ENCODE measurements around the gene GDPD5. TPM values are rescaled to one million over a fixed set of nuclear protein-coding genes. Genes with fewer than 3 reads are reported as not detected.

GDPD5 gene
- total and polyA plus RNA-seq, 2 donors (not counting 1 experiment from before 2014, with no cell fraction given): 59.1 to 102 TPM

DNA sequence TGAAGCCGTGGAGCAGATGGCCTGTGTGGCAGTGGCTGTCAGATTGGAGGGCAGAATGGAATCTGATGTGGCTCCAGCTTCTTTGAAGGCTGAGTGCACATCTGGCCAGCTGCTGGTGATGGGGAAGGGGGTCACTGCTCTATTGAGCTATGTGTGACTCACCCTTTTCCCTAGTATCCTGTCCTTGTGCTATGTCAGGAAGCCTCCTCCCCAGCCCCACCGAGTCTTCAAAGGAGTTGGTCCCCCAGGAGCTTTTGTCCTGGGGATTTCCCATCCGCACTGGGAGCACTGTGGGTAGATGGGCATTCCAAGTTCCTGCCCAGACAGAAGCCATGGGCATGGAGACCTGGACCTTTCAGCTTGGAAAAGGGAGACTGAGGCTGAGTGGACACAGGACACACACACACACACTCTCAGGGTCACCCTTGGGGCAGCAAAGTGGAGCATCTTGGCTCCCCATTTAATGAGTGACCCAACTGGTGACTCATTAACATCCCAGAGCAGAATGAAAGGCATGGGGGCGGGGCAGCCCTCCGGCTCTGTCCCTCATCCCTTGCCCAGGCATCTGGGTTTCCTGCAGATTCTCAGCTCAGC is 39.6 kb upstream of the GDPD5 start:
- CTCF ChIA-PET: interaction anchor here (1.2 to 1.3 kb wide), 2 partner anchors 12 to 120 kb away, joined by 3 read pairs; no protein-coding TSS in a partner anchor
- H3K9ac ChIP-seq (ENCODE audit: low read length): no peak overlapping the region
- Mint-ChIP-seq H3K9me3 (ENCODE audit: insufficient read depth) (no peaks in the 10 kb centered on the region), H3K4me1 (peaks cover 24% of the 10 kb centered on the region), H3K4me3 (no peak overlapping the region), H3K27ac (no peak overlapping the region), H3K27me3 (peaks cover 6% of the 10 kb centered on the region)
- peaks cover 0 to 4% of the 10 kb centered on the region in 2 experiments for H3K36me3 ChIP-seq (replicated peaks in 1 of 2; ENCODE audit: control extremely low read depth in 1 of 2, control insufficient read depth in 1 of 2, extremely low read depth in 1 of 2, insufficient read depth in 2 of 2, low read length in 1 of 2)
- H3K27me3 ChIP-seq (replicated peaks in 1 of 4; ENCODE audit: control extremely low read depth in 1 of 4, control insufficient read depth in 3 of 4, insufficient read depth in 4 of 4, low read length in 3 of 4): peaks cover 0 to 16% (median 6%) of the 10 kb centered on the region in 4 experiments
- no peak for ATAC-seq (ENCODE audit: low read depth)
- no peaks in the 10 kb centered on the region for H3K79me2 ChIP-seq (ENCODE audit: control insufficient read depth, insufficient read depth, low read length)
- POLR2A ChIA-PET: no interaction called here
- H3K9me3 ChIP-seq (ENCODE audit: control extremely low read depth in 1 of 3, control insufficient read depth in 2 of 3, insufficient read depth in 1 of 3, low read length in 2 of 3): no peaks in the 10 kb centered on the region
- no peaks in the 10 kb centered on the region for H4K20me1 ChIP-seq (ENCODE audit: control insufficient read depth, insufficient read depth, low read length, poor library complexity, severe bottlenecking)
- no peak overlapping the region for H3K4me3 ChIP-seq (ENCODE audit: control extremely low read depth in 1 of 5, extremely low read depth in 1 of 5, insufficient read depth in 1 of 5, low read depth in 2 of 5, low read length in 4 of 5)
- 88% methylated on average over 5 of the region's 5 CpGs for WGBS (ENCODE audit: insufficient coverage)
- no peak overlapping the region for H3K27ac ChIP-seq (ENCODE audit: low read length in 2 of 2)
- H3K4me1 ChIP-seq (ENCODE audit: control insufficient read depth in 2 of 2, insufficient read depth in 2 of 2, low read length in 2 of 2): peaks cover 18 to 21% of the 10 kb centered on the region in 2 donors
- no peak for DNase-seq
- intact Hi-C loops (cut with micrococcal nuclease): no loop called here
- H3K4me2 ChIP-seq (replicated peaks; ENCODE audit: low read depth, low read length, poor library complexity, severe bottlenecking): no peak overlapping the region
- TF ChIP-seq EZH2 (IDR thresholded peaks at IDR 0.05; ENCODE audit: borderline replicate concordance, insufficient read depth, low read depth, low read length, poor library complexity, severe bottlenecking): no peak
- TF ChIP-seq, protein P1, sequence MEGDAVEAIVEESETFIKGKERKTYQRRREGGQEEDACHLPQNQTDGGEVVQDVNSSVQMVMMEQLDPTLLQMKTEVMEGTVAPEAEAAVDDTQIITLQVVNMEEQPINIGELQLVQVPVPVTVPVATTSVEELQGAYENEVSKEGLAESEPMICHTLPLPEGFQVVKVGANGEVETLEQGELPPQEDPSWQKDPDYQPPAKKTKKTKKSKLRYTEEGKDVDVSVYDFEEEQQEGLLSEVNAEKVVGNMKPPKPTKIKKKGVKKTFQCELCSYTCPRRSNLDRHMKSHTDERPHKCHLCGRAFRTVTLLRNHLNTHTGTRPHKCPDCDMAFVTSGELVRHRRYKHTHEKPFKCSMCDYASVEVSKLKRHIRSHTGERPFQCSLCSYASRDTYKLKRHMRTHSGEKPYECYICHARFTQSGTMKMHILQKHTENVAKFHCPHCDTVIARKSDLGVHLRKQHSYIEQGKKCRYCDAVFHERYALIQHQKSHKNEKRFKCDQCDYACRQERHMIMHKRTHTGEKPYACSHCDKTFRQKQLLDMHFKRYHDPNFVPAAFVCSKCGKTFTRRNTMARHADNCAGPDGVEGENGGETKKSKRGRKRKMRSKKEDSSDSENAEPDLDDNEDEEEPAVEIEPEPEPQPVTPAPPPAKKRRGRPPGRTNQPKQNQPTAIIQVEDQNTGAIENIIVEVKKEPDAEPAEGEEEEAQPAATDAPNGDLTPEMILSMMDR (IDR thresholded peaks at IDR 0.05): no peak
- no peak overlapping the region for H2AFZ ChIP-seq (ENCODE audit: insufficient read depth, low read depth, low read length, poor library complexity, severe bottlenecking)

DNA sequence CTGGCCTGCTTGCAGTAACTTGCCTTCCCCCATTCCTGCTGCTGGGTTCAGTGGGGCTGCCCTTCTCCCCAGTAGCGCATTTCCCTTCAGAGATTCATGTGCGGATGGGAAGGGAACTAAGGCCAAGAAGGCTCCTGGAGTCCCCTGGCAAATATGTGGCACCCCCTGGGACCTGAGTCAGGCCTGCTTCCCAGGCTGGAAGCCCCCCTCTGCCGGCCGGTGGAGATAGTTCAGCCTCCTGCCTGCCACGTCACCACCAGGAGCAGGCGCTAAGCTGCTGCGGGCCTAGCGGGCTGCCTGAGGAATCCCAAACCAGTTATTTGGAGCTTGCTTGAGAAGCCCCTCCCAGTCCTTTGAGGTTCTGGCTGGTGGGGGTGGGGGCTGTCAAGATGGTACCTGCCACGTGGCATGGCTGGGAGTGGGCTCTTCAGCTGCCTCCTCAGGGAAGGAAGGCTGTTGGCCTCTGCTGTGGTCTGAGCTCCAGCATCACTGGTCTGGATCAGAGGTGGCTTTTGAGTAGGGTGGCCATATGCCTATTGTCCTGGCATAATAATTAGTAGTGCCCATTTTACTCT is 38.3 kb upstream of the GDPD5 start:
- H3K4me1 ChIP-seq (ENCODE audit: control insufficient read depth in 2 of 2, insufficient read depth in 2 of 2, low read length in 2 of 2): peaks cover 18 to 21% of the 10 kb centered on the region in 2 donors
- H3K4me2 ChIP-seq (replicated peaks; ENCODE audit: low read depth, low read length, poor library complexity, severe bottlenecking): no peak overlapping the region
- H3K27me3 ChIP-seq (replicated peaks in 1 of 4; ENCODE audit: control extremely low read depth in 1 of 4, control insufficient read depth in 3 of 4, insufficient read depth in 4 of 4, low read length in 3 of 4): peaks cover 0 to 16% (median 6%) of the 10 kb centered on the region in 4 experiments
- H3K27ac Mint-ChIP-seq: no peak overlapping the region
- TF ChIP-seq EZH2 (IDR thresholded peaks at IDR 0.05; ENCODE audit: borderline replicate concordance, insufficient read depth, low read depth, low read length, poor library complexity, severe bottlenecking): no peak
- TF ChIP-seq, protein P1 (IDR thresholded peaks at IDR 0.05): no peak
- H3K36me3 ChIP-seq (replicated peaks in 1 of 2; ENCODE audit: control extremely low read depth in 1 of 2, control insufficient read depth in 1 of 2, extremely low read depth in 1 of 2, insufficient read depth in 2 of 2, low read length in 1 of 2): peaks cover 0 to 3% of the 10 kb centered on the region in 2 experiments
- ChIA-PET CTCF (no interaction called here), POLR2A (interaction anchor here (0.6 kb wide), 1 partner anchor 15 kb away, joined by 3 read pairs; no protein-coding TSS in a partner anchor)
- peaks cover 24% of the 10 kb centered on the region for H3K4me1 Mint-ChIP-seq
- peak overlapping the region; percentile 99 for H3K4me3 Mint-ChIP-seq
- no peak overlapping the region for H3K9ac ChIP-seq (ENCODE audit: low read length)
- peaks cover 6% of the 10 kb centered on the region for H3K27me3 Mint-ChIP-seq
- no peaks in the 10 kb centered on the region for H4K20me1 ChIP-seq (ENCODE audit: control insufficient read depth, insufficient read depth, low read length, poor library complexity, severe bottlenecking)
- H2AFZ ChIP-seq (ENCODE audit: insufficient read depth, low read depth, low read length, poor library complexity, severe bottlenecking): no peak overlapping the region
- no peak overlapping the region for H3K27ac ChIP-seq (ENCODE audit: low read length in 2 of 2)
- WGBS (ENCODE audit: insufficient coverage): 88% methylated on average over 9 of the region's 9 CpGs
- no peaks in the 10 kb centered on the region for H3K9me3 Mint-ChIP-seq (ENCODE audit: insufficient read depth)
- ATAC-seq (ENCODE audit: low read depth) (no peak), DNase-seq (no peak)
- H3K9me3 ChIP-seq (ENCODE audit: control extremely low read depth in 1 of 3, control insufficient read depth in 2 of 3, insufficient read depth in 1 of 3, low read length in 2 of 3): no peaks in the 10 kb centered on the region
- no peaks in the 10 kb centered on the region for H3K79me2 ChIP-seq (ENCODE audit: control insufficient read depth, insufficient read depth, low read length)
- H3K4me3 ChIP-seq (ENCODE audit: control extremely low read depth in 1 of 5, extremely low read depth in 1 of 5, insufficient read depth in 1 of 5, low read depth in 2 of 5, low read length in 4 of 5): no peak overlapping the region
- intact Hi-C loops (cut with micrococcal nuclease): loop anchor here (2.0 kb wide), 1 partner anchor 13 kb away; no protein-coding TSS in a partner anchor
